NCI-H526 treated with DMSO at 0.1 percent for 48 hours (cell line): ENCODE data around the gene BABAM2.
"Not testable (repeated sequence)": the region's sequence is repeated elsewhere in the genome, so short reads cannot be mapped to it uniquely, and the experiment has no call there.

Experiments
- DNase-seq: peaks from one replicate; lab custom pipeline; 2025; lab: John Stamatoyannopoulos, UW

The BABAM2 gene

GRCh38 chr2:28360718-28361293, 470.3 kb downstream of the BABAM2 start:
- DNase-seq: no peak

GRCh38 chr2:28361991-28362710, 471.6 kb downstream of the BABAM2 start:
- DNase-seq: no peak

DNA sequence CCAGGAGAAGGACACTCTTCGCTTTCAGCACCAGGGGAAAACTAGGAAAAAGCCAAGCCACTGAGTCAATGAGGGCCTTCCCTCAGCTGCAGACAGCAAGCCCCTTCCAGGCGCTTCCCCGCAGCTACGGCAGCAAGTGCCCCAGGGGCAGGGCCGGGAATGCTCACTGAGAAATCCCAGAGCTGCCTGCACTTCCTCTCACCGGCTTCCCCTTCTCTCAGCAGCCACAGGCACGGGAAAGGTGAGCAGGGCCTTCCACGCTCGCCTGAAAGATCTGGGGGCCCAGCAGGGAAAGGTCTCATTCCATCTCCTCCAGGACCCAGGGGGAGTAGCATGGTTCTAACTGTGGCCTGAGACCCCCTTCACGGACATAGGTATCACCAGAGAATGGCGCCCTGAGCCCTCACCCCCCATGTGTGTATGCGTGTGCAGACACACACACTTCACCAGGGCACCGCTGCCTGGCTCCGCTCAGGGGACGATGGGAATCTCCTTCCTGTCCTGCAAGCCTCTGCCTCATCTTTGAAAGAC, 472.5 kb downstream of the BABAM2 start:
- no peak for DNase-seq

DNA sequence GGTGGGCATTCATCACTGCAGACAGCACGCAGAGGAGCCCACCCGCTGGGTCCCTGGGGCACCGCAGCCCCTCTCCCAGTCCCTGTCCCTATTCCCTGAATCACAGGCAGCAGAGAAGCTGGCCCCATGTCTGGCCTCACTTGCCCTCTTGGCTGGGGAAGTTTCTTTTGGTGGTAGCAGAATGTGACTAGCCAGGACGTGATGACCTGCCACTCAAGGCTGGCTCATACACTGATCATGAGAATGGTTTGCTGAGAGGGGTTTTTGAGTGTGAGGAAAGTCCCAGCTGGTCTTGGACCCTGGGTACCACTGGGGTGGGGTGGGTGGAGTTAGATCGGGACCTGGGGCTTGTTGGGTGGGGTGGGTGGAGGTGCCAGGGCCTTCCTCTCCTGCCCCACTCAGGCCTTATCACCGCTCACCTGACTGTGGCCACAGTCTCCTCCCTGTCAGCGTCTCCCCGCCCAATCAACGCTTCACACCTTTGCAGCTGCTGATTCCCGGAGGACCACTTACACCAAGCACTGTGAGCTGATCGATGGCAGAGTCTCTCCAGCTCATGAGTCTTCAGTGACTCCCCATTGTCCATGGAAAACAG, 473.3 kb downstream of the BABAM2 start:
- no peak for DNase-seq

DNA sequence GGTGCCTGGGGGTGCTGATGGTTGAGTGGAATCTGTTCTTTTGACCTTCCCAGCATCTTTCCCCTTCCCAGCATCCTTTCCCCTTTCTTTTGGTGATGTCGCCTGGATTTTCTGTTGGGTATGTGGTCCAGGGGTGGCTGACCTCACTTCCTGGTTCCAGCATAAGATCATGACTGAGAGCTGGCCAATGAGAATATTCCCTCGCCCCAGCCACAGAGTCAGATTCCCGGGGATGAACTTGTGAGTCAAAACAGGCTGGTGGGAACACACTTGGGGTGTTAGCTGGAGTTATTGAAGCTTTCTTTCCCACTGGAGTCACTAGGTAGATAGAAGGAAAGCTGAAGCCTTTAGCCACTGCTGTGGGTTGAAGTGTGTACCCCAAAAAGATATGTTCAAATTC, 474.1 kb downstream of the BABAM2 start:
- DNase-seq: no peak

GRCh38 chr2:28365158-28365557, 474.6 kb downstream of the BABAM2 start:
- no peak for DNase-seq

GRCh38 chr2:28366149-28366495, 475.6 kb downstream of the BABAM2 start:
- no peak for DNase-seq

DNA sequence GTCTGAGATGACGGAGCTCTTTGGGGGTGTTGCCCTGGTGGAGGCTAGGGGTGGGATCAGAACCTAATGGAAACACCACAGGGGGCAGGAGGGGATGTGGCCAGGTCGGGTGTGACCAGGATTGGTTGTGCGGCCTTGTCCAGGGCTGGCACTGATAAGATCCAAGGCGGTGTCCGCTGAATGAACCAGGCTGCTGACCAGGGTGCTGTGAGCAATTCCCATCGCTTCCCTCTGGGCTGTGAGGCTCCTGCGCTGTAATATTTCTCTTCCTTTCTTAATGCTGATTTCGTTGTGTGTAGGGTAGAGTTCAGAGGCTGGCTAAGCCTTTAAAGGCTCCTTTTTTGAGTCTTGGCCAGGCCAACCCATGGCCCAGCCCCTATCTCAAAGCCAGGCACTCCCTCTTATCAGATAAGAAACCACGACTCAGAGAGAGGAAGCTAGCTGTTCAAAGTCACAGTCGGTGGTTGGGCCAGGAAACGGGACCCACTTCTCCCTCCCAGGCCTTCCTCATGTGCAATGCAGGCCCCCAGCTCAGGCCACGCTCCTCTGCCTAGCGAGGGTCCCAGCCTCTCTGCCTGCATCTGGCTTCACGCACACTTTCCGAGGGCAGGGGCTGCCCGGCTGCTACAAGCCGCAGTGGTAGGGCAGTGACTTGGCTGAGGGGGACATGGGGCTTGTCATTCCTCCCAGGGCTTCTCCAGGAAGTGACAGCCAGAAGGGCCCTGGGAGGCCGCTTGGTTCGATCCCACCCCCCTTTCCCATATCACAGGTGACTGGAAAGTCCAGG, 476.2 kb downstream of the BABAM2 start:
- no peak for DNase-seq

DNA sequence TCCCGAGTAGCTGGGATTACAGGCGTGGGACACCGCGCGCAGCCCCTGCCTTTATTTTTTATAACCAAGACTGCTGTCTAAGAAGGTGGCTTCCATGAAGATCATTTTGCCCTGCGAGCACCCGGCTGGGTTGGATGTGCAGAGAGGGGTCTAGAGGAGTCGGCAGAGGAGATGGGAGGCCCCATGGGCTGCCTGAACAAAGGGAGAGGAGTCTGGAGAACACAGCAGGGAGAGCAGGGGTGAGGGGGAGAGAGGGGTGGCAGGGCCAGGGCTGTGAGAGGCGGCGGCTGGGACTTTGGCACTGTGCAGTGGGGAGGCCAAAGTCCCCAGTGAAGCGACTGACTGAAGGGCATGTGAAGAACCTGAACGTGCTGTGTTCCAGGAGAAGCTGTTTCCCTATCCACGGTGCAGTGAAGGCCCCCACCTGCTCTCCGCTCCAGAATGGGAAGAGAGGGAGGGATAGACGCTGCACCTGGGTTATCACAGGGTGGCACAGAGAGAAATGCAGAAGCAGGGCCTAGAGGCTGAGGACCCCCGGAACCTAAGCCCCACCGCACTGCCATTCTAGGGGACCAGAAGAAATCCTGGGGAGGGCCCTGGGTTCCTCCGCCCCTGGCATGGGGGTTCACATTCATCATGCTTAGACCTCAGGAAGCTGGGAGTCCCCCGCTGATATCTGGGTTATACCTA, 477.3 kb downstream of the BABAM2 start:
- no peak for DNase-seq

- no peak for DNase-seq
These were observed 477.8 kb downstream of the BABAM2 start for GRCh38 chr2:28368357-28368798.

DNA sequence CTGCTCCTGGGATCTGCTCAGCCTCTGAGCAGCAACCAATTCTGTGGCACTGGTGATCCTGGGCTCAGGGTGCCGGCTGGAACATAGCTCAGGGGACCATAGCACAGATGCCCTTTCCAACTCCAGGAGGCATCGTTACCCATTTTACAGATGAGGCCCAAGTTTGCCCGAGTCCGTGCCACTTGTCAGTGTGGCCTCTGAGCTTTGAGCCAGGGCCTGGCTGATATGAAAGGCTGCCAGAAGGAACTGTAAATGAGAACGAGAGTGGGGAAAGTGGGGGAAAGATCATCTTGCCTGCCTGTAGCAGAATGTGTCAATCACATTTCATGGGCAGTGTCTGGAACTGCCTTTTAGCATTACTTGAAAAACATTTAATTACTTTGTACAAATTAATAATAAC, 478.8 kb downstream of the BABAM2 start:
- no peak for DNase-seq

DNA sequence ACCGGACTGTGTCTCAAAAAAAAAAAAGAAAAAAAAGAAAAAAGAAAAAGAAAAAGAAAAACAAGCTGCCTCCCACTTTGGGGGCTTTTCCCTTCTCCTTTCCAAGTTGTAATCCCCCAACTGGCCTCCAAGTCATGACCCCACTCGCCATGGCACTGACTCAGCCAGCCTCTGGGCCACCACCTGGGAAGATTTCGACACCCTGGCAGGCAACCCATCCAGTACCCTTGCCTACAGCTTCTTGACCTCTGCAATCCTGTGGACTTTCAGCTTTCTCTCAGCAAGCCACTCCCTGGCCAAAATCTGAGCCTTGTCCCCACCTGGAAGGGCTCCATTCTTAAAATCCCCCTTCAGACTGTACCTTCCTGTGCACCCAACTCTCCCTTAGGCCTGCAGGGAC, 479.8 kb downstream of the BABAM2 start:
- DNase-seq: no peak

- DNase-seq: not testable (repeated sequence)
These were observed 481.2 kb downstream of the BABAM2 start for GRCh38 chr2:28371728-28372127.

- no peak for DNase-seq
These were observed 483.3 kb downstream of the BABAM2 start for GRCh38 chr2:28373854-28374253.

DNA sequence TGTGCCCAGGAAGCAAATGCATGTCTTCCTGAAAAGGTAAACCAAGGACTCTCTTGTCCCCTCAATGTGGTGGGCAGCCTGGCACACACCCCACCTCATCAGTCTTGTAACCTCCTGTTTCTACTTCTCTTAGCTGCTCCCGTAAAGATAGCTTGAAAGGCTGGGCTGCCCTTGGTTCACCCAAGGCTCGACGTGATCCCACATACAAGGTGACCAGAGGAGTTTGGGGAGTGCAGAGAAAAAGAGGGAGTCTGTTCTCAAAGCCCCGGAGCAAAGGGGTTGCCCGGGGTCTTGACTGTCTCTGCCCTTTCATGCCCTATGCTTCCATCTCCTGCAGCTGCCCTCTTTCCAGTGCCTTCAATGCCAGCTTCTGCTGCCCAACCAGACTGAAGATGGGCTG, 483.8 kb downstream of the BABAM2 start:
- DNase-seq: no peak

- DNase-seq: no peak
These were observed 484.7 kb downstream of the BABAM2 start for GRCh38 chr2:28375236-28375635.

DNA sequence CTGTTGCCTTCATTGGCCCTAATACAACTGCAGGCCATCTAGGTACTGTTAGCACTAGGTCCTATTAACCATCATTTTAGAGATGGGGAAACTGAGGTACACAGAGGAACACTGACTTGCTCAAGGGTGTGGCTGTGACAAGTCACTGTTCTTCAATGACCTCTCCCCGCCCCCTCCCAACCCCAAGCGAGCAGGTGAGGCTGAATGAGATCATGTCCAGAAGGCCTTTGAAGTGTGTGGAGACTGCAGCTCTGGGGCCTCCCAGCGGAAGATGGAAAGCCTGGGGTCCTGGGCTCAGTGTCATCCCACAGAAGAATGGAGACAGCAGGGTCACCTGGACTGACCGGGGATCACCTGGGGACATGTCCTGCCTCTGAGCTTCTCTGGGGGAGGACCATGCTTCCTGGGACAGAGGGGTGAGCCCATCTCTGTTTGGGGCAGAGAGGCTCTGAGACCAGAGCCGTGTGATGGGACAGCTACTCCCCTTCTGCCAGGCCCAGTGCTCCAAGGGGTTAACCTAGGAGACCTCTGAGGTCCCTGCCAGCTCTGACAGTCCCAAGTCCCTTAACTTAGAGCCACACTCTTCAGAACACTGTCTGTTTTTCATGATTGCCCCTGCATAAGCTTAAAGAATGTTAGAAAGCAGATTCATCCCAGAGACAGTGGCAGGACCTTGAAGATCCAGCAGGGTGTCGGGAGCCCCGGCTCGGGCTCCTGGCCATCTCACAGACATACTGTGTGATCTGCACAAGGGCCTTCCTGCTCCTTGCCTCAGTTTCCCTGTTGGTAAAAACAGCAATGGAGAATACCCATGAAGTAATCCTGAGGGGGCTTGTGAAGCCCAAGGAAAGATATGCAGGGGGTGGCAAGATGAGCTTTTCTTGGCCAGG, 485.5 kb downstream of the BABAM2 start:
- DNase-seq: no peak

GRCh38 chr2:28377195-28377816, 486.8 kb downstream of the BABAM2 start:
- no peak for DNase-seq

GRCh38 chr2:28377984-28378678, 487.6 kb downstream of the BABAM2 start:
- no peak for DNase-seq
